ENCODE measurements around the gene DNAJB6. TPM values are rescaled to one million over a fixed set of nuclear protein-coding genes. Genes with fewer than 3 reads are reported as not detected.

DNAJB6 gene
- total and polyA plus RNA-seq, 9 donors, result 79.0 to 154 (median 89.2) TPM

- no peaks in the 10 kb centered on the region for H3K4me1 ChIP-seq (ENCODE audit: insufficient read depth)
- intact Hi-C loops (cut with DNase I), result no loop called here
- H3K4me3 ChIP-seq, result no peak overlapping the region
- TF ChIP-seq EP300 (IDR thresholded peaks at IDR 0.05) (no peak), CTCF (IDR thresholded peaks at IDR 0.05) (no peak), POLR2A (IDR thresholded peaks at IDR 0.05) (no peak)
- DNase-seq, result no peak
- no peak overlapping the region for H3K27ac ChIP-seq
- no peaks in the 10 kb centered on the region for H3K9me3 ChIP-seq
- H3K36me3 ChIP-seq, result no peaks in the 10 kb centered on the region
- no peaks in the 10 kb centered on the region for H3K27me3 ChIP-seq
- WGBS, 3 donors, result 62 to 68% (median 64%) methylated on average over 12 of the region's 12 CpGs
Observed at GRCh38 chr7:157461573-157462418, 125.0 kb downstream of the DNAJB6 start.

GRCh38 chr7:157462419-157462771, 125.6 kb downstream of the DNAJB6 start:
- TF ChIP-seq EP300 (IDR thresholded peaks at IDR 0.05) (no peak), CTCF (IDR thresholded peaks at IDR 0.05) (no peak), POLR2A (IDR thresholded peaks at IDR 0.05) (no peak)
- no peaks in the 10 kb centered on the region for H3K27me3 ChIP-seq
- H3K9me3 ChIP-seq, result no peaks in the 10 kb centered on the region
- no peaks in the 10 kb centered on the region for H3K36me3 ChIP-seq
- intact Hi-C loops (cut with DNase I), result no loop called here
- no peaks in the 10 kb centered on the region for H3K4me1 ChIP-seq (ENCODE audit: insufficient read depth)
- 76 to 86% (median 78%) methylated on average over 20 of the region's 20 CpGs for WGBS, 3 donors
- no peak for DNase-seq
- no peak overlapping the region for H3K27ac ChIP-seq
- H3K4me3 ChIP-seq, result no peak overlapping the region

GRCh38 chr7:157462840-157463239, 126.0 kb downstream of the DNAJB6 start:
- no peak for DNase-seq
- Histone ChIP-seq H3K4me3 (no peak overlapping the region), H3K4me1 (ENCODE audit: insufficient read depth) (no peaks in the 10 kb centered on the region), H3K36me3 (no peaks in the 10 kb centered on the region), H3K27ac (no peak overlapping the region), H3K9me3 (no peaks in the 10 kb centered on the region), H3K27me3 (no peaks in the 10 kb centered on the region)
- intact Hi-C loops (cut with DNase I), result no loop called here
- TF ChIP-seq POLR2A (IDR thresholded peaks at IDR 0.05) (no peak), EP300 (IDR thresholded peaks at IDR 0.05) (no peak), CTCF (IDR thresholded peaks at IDR 0.05) (no peak)
- WGBS, 3 donors, result 61 to 72% (median 67%) methylated on average over 10 of the region's 10 CpGs

- DNase-seq, result no peak
- no peak overlapping the region for H3K27ac ChIP-seq
- no peaks in the 10 kb centered on the region for H3K4me1 ChIP-seq (ENCODE audit: insufficient read depth)
- H3K27me3 ChIP-seq, result no peaks in the 10 kb centered on the region
- no peaks in the 10 kb centered on the region for H3K9me3 ChIP-seq
- intact Hi-C loops (cut with DNase I), result no loop called here
- no peak for TF ChIP-seq EP300 (IDR thresholded peaks at IDR 0.05)
- no peak for TF ChIP-seq CTCF (IDR thresholded peaks at IDR 0.05)
- TF ChIP-seq POLR2A (IDR thresholded peaks at IDR 0.05), result no peak
- no peak overlapping the region for H3K4me3 ChIP-seq
- 72 to 77% (median 75%) methylated on average over 12 of the region's 12 CpGs for WGBS, 3 donors
- no peaks in the 10 kb centered on the region for H3K36me3 ChIP-seq
Observed at GRCh38 chr7:157463245-157463644, 126.4 kb downstream of the DNAJB6 start.
